Neural progenitor cell (in vitro differentiated cells): ENCODE results near the gene CRYGN. TPM values are rescaled to one million over a fixed set of nuclear protein-coding genes. Genes with fewer than 3 reads are reported as not detected.
A peak's percentile ranks its signal among the peaks of the same experiment; 100 is the strongest.

Experiments
- DNase-seq: peaks from one replicate; pipeline ENCODE4 v3.0.0-alpha.2; 2016; ENCODE audit warnings: low spot score
- H2AFZ ChIP-seq: fragments of 200-600 bp; sonication (generic); replicated peaks from 2 replicates; pipeline ENCODE4 v1.6.1; 2016; ENCODE audit warnings: antibody characterized with exemption
- H3F3A ChIP-seq: fragments of 200-600 bp; sonication (generic); 2 replicates; pipeline ENCODE4 v1.6.1; 2016; ENCODE audit warnings: antibody characterized with exemption, low read depth
- H3K27ac ChIP-seq: fragments of 200-600 bp; sonication (generic); 2 replicates; pipeline ENCODE4 v1.5.1; 2016; ENCODE audit warnings: mild to moderate bottlenecking
- H3K27me3 ChIP-seq: fragments of 200-600 bp; sonication (generic); 2 replicates; pipeline ENCODE4 v1.6.1; 2016; ENCODE audit warnings: mild to moderate bottlenecking, moderate library complexity
- H3K36me3 ChIP-seq: fragments of 200-600 bp; sonication (generic); 2 replicates; pipeline ENCODE4 v1.5.1; 2016
- H3K4me1 ChIP-seq: fragments of 200-600 bp; sonication (generic); 2 replicates; pipeline ENCODE4 v1.6.1; 2016; ENCODE audit warnings: mixed run types
- H3K4me2 ChIP-seq: fragments of 200-600 bp; sonication (generic); 2 replicates; pipeline ENCODE4 v1.6.1; 2016
- H3K4me3 ChIP-seq: fragments of 200-600 bp; sonication (generic); 2 replicates; pipeline ENCODE4 v1.5.1; 2016
- H3K79me2 ChIP-seq: fragments of 200-600 bp; sonication (generic); 2 replicates; pipeline ENCODE4 v1.6.1; 2016; ENCODE audit warnings: low read depth
- H3K9ac ChIP-seq: fragments of 200-600 bp; sonication (generic); 2 replicates; pipeline ENCODE4 v1.6.1; 2016
- H3K9me3 ChIP-seq: fragments of 200-600 bp; sonication (generic); 2 replicates; pipeline ENCODE4 v1.5.1; 2016; ENCODE audit warnings: low read depth
- H4K20me1 ChIP-seq: fragments of 200-600 bp; sonication (generic); 2 replicates; pipeline ENCODE4 v1.6.1; 2016; ENCODE audit warnings: low read depth
- H3K27ac Mint-ChIP-seq: 3 replicates; pipeline ENCODE4 v1.8.0; 2021; ENCODE audit warnings: mixed read lengths
- H3K27me3 Mint-ChIP-seq: 2 replicates; pipeline ENCODE4 v1.8.0; 2022; ENCODE audit warnings: low read depth, mild to moderate bottlenecking, inconsistent platforms, moderate library complexity, mixed read lengths; ENCODE audit not compliant: insufficient read depth
- H3K36me3 Mint-ChIP-seq: 3 replicates; pipeline ENCODE4 v1.8.0; 2021; ENCODE audit warnings: mixed read lengths
- H3K4me1 Mint-ChIP-seq: 3 replicates; pipeline ENCODE4 v1.8.0; 2021; ENCODE audit warnings: mixed read lengths
- H3K4me3 Mint-ChIP-seq: 3 replicates; pipeline ENCODE4 v1.8.0; 2021; ENCODE audit warnings: mild to moderate bottlenecking, moderate library complexity, mixed read lengths
- H3K9me3 Mint-ChIP-seq: 3 replicates; pipeline ENCODE4 v1.8.0; 2020; ENCODE audit warnings: mixed read lengths
- EZH2 ChIP-seq: fragments of 200-600 bp; sonication (generic); IDR thresholded peaks from 2 replicates; pipeline ENCODE4 v1.6.1; 2017; ENCODE audit warnings: antibody characterized with exemption, mild to moderate bottlenecking, moderate library complexity
- EZH2phosphoT487 ChIP-seq: fragments of 200-600 bp; sonication (generic); IDR thresholded peaks from 2 replicates; pipeline ENCODE4 v1.6.1; 2017; ENCODE audit warnings: antibody characterized with exemption
- total RNA-seq: library from RNA; depleted of rRNA; stranded (reverse); fragments of >200 nt; gene quantifications from 2 replicates; pipeline ENCODE4 v1.2.3, GENCODE V29; 2015; ENCODE audit warnings: low replicate concordance
- TF ChIP-seq, protein P1 (sequence below): fragments of 200-600 bp; sonication (generic); IDR thresholded peaks from 2 replicates; pipeline ENCODE4 v1.5.1; 2017; ENCODE audit warnings: antibody characterized with exemption, mild to moderate bottlenecking

CRYGN gene
- total RNA-seq, 1 donor from 2014 or later, result not detected

DNA sequence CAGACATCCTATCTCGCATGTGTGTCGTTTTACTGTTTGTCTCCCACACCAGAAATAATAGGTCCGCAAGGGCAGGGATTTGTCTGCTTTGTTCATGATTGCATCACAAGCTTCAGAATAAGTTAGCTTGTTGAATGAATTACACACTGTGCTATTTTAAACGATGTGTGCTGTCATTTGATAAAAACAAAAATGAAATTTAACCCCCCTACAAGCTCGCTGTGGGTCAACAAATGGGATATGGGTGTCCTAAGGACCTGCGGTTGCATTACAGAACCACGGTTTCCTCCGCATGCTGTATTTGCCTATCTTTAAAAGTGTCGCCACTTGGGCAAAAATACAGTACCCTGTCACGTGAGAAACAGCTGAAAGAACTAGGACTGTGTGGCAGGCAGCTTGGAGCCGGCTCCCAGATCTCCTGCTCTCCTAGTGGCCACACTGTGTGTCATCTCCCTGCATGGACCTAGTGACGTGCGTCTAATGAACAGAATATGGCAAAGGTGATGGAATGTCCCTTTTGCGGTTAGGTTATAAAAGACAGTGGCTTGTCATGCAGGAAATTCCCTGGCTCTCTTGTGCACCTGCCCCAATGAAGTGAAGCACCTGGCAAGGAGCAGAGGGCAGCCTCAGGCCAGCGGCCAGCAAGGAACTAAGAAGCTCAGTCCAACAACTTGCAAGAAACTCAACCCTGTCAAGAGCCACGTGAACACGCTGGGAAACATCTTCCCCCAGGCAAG, 32.9 kb upstream of the CRYGN start:
- peaks cover 30% of the 10 kb centered on the region for H4K20me1 ChIP-seq
- H3K4me1 Mint-ChIP-seq, result peaks cover 53% of the 10 kb centered on the region
- no peak for DNase-seq

DNA sequence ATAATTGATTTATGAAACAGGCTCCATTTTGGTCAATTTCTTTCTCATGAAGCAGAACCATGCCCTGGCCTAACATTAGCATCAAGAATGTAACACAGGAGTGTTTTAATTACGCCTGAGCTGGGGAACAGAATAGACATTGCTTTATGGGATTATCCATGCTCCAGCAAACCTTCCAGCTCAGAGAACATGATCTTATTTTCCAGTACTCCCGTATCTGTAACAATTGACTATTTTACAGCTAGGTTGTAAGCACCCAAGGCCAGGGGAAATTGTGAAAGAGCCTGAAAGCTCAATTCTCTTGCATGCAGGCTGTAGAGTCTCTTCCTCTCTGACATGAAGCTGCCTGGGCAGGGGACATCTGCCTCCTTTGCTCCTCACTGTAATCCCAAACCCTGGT, 30.8 kb upstream of the CRYGN start:
- TF ChIP-seq EZH2 (no peak), EZH2phosphoT487 (no peak)
- TF ChIP-seq, protein P1, sequence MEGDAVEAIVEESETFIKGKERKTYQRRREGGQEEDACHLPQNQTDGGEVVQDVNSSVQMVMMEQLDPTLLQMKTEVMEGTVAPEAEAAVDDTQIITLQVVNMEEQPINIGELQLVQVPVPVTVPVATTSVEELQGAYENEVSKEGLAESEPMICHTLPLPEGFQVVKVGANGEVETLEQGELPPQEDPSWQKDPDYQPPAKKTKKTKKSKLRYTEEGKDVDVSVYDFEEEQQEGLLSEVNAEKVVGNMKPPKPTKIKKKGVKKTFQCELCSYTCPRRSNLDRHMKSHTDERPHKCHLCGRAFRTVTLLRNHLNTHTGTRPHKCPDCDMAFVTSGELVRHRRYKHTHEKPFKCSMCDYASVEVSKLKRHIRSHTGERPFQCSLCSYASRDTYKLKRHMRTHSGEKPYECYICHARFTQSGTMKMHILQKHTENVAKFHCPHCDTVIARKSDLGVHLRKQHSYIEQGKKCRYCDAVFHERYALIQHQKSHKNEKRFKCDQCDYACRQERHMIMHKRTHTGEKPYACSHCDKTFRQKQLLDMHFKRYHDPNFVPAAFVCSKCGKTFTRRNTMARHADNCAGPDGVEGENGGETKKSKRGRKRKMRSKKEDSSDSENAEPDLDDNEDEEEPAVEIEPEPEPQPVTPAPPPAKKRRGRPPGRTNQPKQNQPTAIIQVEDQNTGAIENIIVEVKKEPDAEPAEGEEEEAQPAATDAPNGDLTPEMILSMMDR, result no peak
- Histone ChIP-seq H3K79me2 (peaks cover 37% of the 10 kb centered on the region), H3K9me3 (no peaks in the 10 kb centered on the region), H3K36me3 (peaks cover 6% of the 10 kb centered on the region), H3K27ac (peak overlapping the region; percentile 68), H3K4me3 (peak overlapping the region; percentile 9), H3K4me1 (peaks cover 22% of the 10 kb centered on the region), H3K4me2 (peak overlapping the region; percentile 66), H3K27me3 (no peaks in the 10 kb centered on the region), H3K9ac (no peak overlapping the region), H2AFZ (no peak overlapping the region), H4K20me1 (peaks cover 27% of the 10 kb centered on the region), H3F3A (peaks cover 16% of the 10 kb centered on the region)
- H3K9me3 Mint-ChIP-seq, result peaks cover 4% of the 10 kb centered on the region
- peaks cover 43% of the 10 kb centered on the region for H3K36me3 Mint-ChIP-seq
- H3K4me3 Mint-ChIP-seq, result no peak overlapping the region
- H3K4me1 Mint-ChIP-seq, result peaks cover 54% of the 10 kb centered on the region
- peak overlapping the region; percentile 18 for H3K27ac Mint-ChIP-seq
- peak; percentile 84 for DNase-seq
- H3K27me3 Mint-ChIP-seq, result peaks cover 8% of the 10 kb centered on the region

More for the DNA sequence above, 32.9 kb upstream of the CRYGN start:
- Histone ChIP-seq H3K79me2 (peaks cover 43% of the 10 kb centered on the region), H3F3A (peaks cover 16% of the 10 kb centered on the region), H3K9me3 (no peaks in the 10 kb centered on the region), H3K4me1 (peaks cover 22% of the 10 kb centered on the region), H3K27me3 (no peaks in the 10 kb centered on the region), H3K9ac (no peak overlapping the region), H3K36me3 (peaks cover 6% of the 10 kb centered on the region), H2AFZ (no peak overlapping the region), H3K27ac (no peak overlapping the region), H3K4me2 (no peak overlapping the region), H3K4me3 (no peak overlapping the region)
- H3K27ac Mint-ChIP-seq, result no peak overlapping the region
- TF ChIP-seq EZH2 (no peak), EZH2phosphoT487 (no peak)
- TF ChIP-seq, protein P1, result no peak
- peaks cover 4% of the 10 kb centered on the region for H3K9me3 Mint-ChIP-seq
- peaks cover 28% of the 10 kb centered on the region for H3K36me3 Mint-ChIP-seq
- peaks cover 7% of the 10 kb centered on the region for H3K27me3 Mint-ChIP-seq
- no peak overlapping the region for H3K4me3 Mint-ChIP-seq

DNA sequence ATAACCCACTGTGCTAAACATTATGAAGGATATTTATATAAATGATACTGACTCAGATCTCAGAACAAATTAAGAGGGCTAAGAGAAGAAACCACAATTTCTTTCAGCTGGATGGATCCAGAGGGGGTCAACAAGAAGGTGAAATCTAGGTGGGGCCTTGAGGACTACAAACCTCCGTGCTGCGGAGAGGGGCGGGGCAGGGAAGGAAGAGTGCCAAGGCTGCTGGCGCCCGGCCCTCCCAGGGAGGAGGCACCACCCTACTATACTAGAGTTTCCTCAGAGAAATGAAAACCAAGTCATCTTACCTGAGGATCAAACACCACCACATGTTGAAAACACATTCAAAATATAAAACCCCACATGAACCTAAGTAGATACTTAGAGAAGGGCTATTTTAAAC, 29.3 kb upstream of the CRYGN start:
- H3K79me2 ChIP-seq, result peaks cover 26% of the 10 kb centered on the region
- no peak overlapping the region for H3K27ac ChIP-seq
- Mint-ChIP-seq H3K4me3 (no peak overlapping the region), H3K4me1 (peaks cover 54% of the 10 kb centered on the region), H3K27ac (no peak overlapping the region), H3K27me3 (peaks cover 11% of the 10 kb centered on the region), H3K9me3 (peaks cover 6% of the 10 kb centered on the region), H3K36me3 (peaks cover 56% of the 10 kb centered on the region)
- no peak for DNase-seq
- H3K36me3 ChIP-seq, result peaks cover 6% of the 10 kb centered on the region
- no peaks in the 10 kb centered on the region for H3K9me3 ChIP-seq
- no peak overlapping the region for H3K4me3 ChIP-seq
- H4K20me1 ChIP-seq, result peaks cover 27% of the 10 kb centered on the region
- H2AFZ ChIP-seq, result no peak overlapping the region
- H3F3A ChIP-seq, result peaks cover 16% of the 10 kb centered on the region
- peaks cover 22% of the 10 kb centered on the region for H3K4me1 ChIP-seq
- TF ChIP-seq, protein P1, result no peak
- no peak for TF ChIP-seq EZH2phosphoT487
- no peak for TF ChIP-seq EZH2
- no peak overlapping the region for H3K9ac ChIP-seq
- H3K4me2 ChIP-seq, result no peak overlapping the region
- no peaks in the 10 kb centered on the region for H3K27me3 ChIP-seq
